EL (cell line): ENCODE measurements around the gene ATAD3B.
A peak's percentile ranks its signal among the peaks of the same experiment; 100 is the strongest.
"Not testable (repeated sequence)": the region's sequence is repeated elsewhere in the genome, so short reads cannot be mapped to it uniquely, and the experiment has no call there.

Source experiments
- DNase-seq: peaks from one replicate; pipeline ENCODE4 v3.0.0-alpha.2; 2016

The ATAD3B gene

GRCh38 chr1:1471389-1472052, at the start of gene ATAD3B:
Gene ATAD3B (plus strand): TSS chr1:1471765. CDS start chr1:1471885, 120 bp downstream.
- DNase-seq: peak; percentile 89

- DNase-seq: no peak
Measured at GRCh38 chr1:1421907-1422464, 49.6 kb upstream of the ATAD3B start.

- peak; percentile 73 for DNase-seq
Measured at GRCh38 chr1:1422465-1423244, 48.9 kb upstream of the ATAD3B start.

GRCh38 chr1:1423245-1423597, 48.3 kb upstream of the ATAD3B start:
- DNase-seq: no peak

GRCh38 chr1:1424707-1425106, 46.9 kb upstream of the ATAD3B start:
- no peak for DNase-seq

- DNase-seq: no peak
Measured at GRCh38 chr1:1425426-1425752, 46.2 kb upstream of the ATAD3B start.

GRCh38 chr1:1425753-1426495, 45.6 kb upstream of the ATAD3B start:
- no peak for DNase-seq

GRCh38 chr1:1426496-1427105, 45.0 kb upstream of the ATAD3B start:
- DNase-seq: no peak

- no peak for DNase-seq
Measured at GRCh38 chr1:1427106-1427819, 44.3 kb upstream of the ATAD3B start.

GRCh38 chr1:1427820-1428148, 43.8 kb upstream of the ATAD3B start:
- DNase-seq: no peak

GRCh38 chr1:1428174-1428573, 43.4 kb upstream of the ATAD3B start:
- DNase-seq: no peak

- not testable (repeated sequence) for DNase-seq
Measured at GRCh38 chr1:1428967-1429366, 42.6 kb upstream of the ATAD3B start.

GRCh38 chr1:1429671-1430073, 41.9 kb upstream of the ATAD3B start:
- no peak for DNase-seq

GRCh38 chr1:1430114-1430982, 41.2 kb upstream of the ATAD3B start:
- no peak for DNase-seq

- no peak for DNase-seq
Measured at GRCh38 chr1:1430992-1431844, 40.3 kb upstream of the ATAD3B start.

- no peak for DNase-seq
Measured at GRCh38 chr1:1431845-1432273, 39.7 kb upstream of the ATAD3B start.

- no peak for DNase-seq
Measured at GRCh38 chr1:1432274-1432950, 39.2 kb upstream of the ATAD3B start.

GRCh38 chr1:1432951-1433803, 38.4 kb upstream of the ATAD3B start:
- DNase-seq: no peak

- peak; percentile 21 for DNase-seq
Measured at GRCh38 chr1:1433804-1434130, 37.8 kb upstream of the ATAD3B start.
